KMS-11 (cell line): ENCODE data around the gene FBXO10.

ENCODE experiments used
- H2AFZ ChIP-seq: fragments of 200-600 bp; sonication (generic); 2 replicates; pipeline ENCODE4 v1.6.1; 2016; ENCODE audit warnings: antibody characterized with exemption, mixed run types, low read depth
- H3K27ac ChIP-seq: fragments of 200-600 bp; sonication (generic); 2 replicates; pipeline ENCODE4 v1.6.1; 2016; ENCODE audit warnings: mild to moderate bottlenecking, mixed run types
- H3K27me3 ChIP-seq: fragments of 200-600 bp; sonication (generic); 2 replicates; pipeline ENCODE4 v1.6.1; 2017; ENCODE audit warnings: mild to moderate bottlenecking, low read depth, mixed run types, moderate library complexity; ENCODE audit not compliant: insufficient read depth
- H3K36me3 ChIP-seq: fragments of 200-600 bp; sonication (generic); 2 replicates; pipeline ENCODE4 v1.6.1; 2017; ENCODE audit warnings: mild to moderate bottlenecking, mixed run types; ENCODE audit not compliant: insufficient read depth
- H3K4me1 ChIP-seq: fragments of 200-600 bp; sonication (generic); 2 replicates; pipeline ENCODE4 v1.6.1; 2016; ENCODE audit warnings: mild to moderate bottlenecking, low read depth, mixed run types; ENCODE audit not compliant: poor library complexity, severe bottlenecking
- H3K4me2 ChIP-seq: fragments of 200-600 bp; sonication (generic); 2 replicates; pipeline ENCODE4 v1.7.0; 2016; ENCODE audit warnings: mild to moderate bottlenecking, mixed run types
- H3K4me3 ChIP-seq: fragments of 200-600 bp; sonication (generic); IDR thresholded peaks from 2 replicates; pipeline ENCODE4 v1.6.1; 2017; ENCODE audit warnings: low read depth, low read length, mixed read lengths; ENCODE audit not compliant: insufficient read depth
- H3K79me2 ChIP-seq: fragments of 200-600 bp; sonication (generic); 2 replicates; pipeline ENCODE4 v1.6.1; 2016; ENCODE audit warnings: low read depth, mixed run types; ENCODE audit not compliant: insufficient read depth
- H3K9ac ChIP-seq: fragments of 200-600 bp; sonication (generic); 2 replicates; pipeline ENCODE4 v1.6.1; 2016; ENCODE audit warnings: mild to moderate bottlenecking, mixed run types
- H4K20me1 ChIP-seq: fragments of 200-600 bp; sonication (generic); 2 replicates; pipeline ENCODE4 v1.6.1; 2016; ENCODE audit warnings: mild to moderate bottlenecking, mixed run types; ENCODE audit not compliant: insufficient read depth
- TF ChIP-seq, protein P1 (sequence below): fragments of 200-600 bp; sonication (generic); conservative IDR thresholded peaks from 2 replicates; pipeline ENCODE4 v1.6.1; 2017; ENCODE audit warnings: low read depth, mild to moderate bottlenecking, antibody characterized with exemption, low read length, moderate library complexity, mixed read lengths

FBXO10 gene

DNA sequence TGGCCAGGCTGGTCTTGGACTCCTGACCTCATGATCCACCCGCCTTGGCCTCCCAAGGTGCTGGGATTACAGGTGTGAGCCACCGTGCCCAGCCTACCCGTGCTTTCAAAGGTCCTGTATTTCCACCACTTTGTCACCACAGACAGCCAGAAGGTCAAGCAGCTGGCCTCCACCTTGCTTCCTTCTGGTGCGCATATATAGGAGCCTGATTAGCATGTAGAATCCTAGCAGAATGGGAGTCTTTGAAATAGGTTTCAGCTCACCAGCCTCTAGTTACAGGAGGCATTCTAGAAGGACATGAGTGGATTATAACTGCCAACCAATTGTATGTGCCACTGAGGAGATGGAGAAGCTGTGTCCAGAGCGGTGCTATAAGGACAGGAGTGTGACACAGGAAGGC, 71.6 kb downstream of the FBXO10 start:
- no peaks in the 10 kb centered on the region for H4K20me1 ChIP-seq

DNA sequence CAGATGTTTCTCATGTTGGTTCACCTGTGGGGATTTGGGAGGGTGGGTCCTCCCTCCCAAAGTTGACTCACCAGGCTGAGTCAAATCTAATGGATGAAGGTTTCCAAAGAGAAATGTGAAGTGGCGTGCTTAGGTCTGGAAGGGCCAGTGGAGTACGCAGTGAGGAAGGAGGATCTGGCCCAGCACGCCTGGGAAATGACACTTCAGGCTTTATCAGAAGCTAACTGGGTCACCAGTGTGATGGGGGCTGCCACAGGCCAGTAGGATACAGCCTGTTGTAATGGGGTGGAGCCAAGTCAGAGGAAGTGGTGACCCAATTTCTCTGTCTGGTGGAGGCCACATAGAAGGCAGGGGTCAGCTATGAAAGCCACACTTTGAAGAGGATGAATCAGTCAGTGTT, 72.4 kb downstream of the FBXO10 start:
- H3K27me3 ChIP-seq, result no peaks in the 10 kb centered on the region
- H3K36me3 ChIP-seq, result peaks cover 12% of the 10 kb centered on the region; the same call in 1 of the 2 replicates
- no peaks in the 10 kb centered on the region for H3K4me1 ChIP-seq
- H3K27ac ChIP-seq, result no peak overlapping the region
- TF ChIP-seq, protein P1, sequence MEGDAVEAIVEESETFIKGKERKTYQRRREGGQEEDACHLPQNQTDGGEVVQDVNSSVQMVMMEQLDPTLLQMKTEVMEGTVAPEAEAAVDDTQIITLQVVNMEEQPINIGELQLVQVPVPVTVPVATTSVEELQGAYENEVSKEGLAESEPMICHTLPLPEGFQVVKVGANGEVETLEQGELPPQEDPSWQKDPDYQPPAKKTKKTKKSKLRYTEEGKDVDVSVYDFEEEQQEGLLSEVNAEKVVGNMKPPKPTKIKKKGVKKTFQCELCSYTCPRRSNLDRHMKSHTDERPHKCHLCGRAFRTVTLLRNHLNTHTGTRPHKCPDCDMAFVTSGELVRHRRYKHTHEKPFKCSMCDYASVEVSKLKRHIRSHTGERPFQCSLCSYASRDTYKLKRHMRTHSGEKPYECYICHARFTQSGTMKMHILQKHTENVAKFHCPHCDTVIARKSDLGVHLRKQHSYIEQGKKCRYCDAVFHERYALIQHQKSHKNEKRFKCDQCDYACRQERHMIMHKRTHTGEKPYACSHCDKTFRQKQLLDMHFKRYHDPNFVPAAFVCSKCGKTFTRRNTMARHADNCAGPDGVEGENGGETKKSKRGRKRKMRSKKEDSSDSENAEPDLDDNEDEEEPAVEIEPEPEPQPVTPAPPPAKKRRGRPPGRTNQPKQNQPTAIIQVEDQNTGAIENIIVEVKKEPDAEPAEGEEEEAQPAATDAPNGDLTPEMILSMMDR, result no peak
- no peaks in the 10 kb centered on the region for H3K79me2 ChIP-seq
- no peak overlapping the region for H3K4me3 ChIP-seq
- no peak overlapping the region for H2AFZ ChIP-seq
- no peaks in the 10 kb centered on the region for H4K20me1 ChIP-seq
- H3K4me2 ChIP-seq, result no peak overlapping the region
- no peak overlapping the region for H3K9ac ChIP-seq

More for the DNA sequence above, 71.6 kb downstream of the FBXO10 start:
- H3K79me2 ChIP-seq, result no peaks in the 10 kb centered on the region
- H3K4me2 ChIP-seq, result no peak overlapping the region
- TF ChIP-seq, protein P1, result no peak
- no peak overlapping the region for H3K4me3 ChIP-seq
- no peaks in the 10 kb centered on the region for H3K27me3 ChIP-seq
- no peak overlapping the region for H3K27ac ChIP-seq
- peaks cover 12% of the 10 kb centered on the region; the same call in 1 of the 2 replicates for H3K36me3 ChIP-seq
- no peak overlapping the region for H2AFZ ChIP-seq
- no peak overlapping the region for H3K9ac ChIP-seq
- no peaks in the 10 kb centered on the region for H3K4me1 ChIP-seq

DNA sequence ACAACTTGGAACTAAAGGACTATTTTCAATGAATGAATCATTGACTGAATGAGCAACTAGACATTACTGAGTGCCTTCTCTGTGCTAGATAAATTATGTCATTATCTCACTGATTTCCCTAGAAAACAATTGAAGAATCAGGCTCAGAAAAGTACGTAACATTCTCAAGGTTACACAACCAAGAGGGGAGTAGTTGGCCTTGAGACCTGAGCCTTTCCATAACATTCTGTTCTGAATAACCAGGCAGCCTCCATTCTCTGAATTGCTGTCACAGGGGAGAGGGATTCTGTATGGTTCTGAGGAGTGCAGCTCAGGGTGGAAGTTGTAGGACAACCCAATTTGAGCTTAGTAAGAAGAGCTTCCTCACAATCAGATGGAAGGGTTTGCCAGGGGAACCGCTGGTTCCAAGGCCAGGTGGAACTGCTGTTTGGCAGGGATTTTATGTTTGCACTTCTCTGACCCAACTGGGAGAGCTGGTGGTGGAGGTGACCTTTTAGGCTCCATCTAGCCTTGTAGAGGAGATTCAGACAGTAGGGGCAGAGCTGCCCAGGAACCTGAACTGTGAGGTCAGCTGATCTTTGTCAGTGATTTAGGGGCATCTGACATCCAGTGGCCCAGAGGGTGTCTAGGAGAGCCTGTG, 74.1 kb downstream of the FBXO10 start:
- H3K4me1 ChIP-seq, result no peaks in the 10 kb centered on the region
- no peak overlapping the region for H2AFZ ChIP-seq
- no peak overlapping the region for H3K4me2 ChIP-seq
- no peak overlapping the region for H3K4me3 ChIP-seq
- TF ChIP-seq, protein P1, result no peak
- no peak overlapping the region for H3K27ac ChIP-seq
- no peaks in the 10 kb centered on the region for H3K79me2 ChIP-seq
- H3K9ac ChIP-seq, result no peak overlapping the region
- H3K36me3 ChIP-seq, result peaks cover 12% of the 10 kb centered on the region; the same call in 1 of the 2 replicates
- no peaks in the 10 kb centered on the region for H3K27me3 ChIP-seq
- no peaks in the 10 kb centered on the region for H4K20me1 ChIP-seq

DNA sequence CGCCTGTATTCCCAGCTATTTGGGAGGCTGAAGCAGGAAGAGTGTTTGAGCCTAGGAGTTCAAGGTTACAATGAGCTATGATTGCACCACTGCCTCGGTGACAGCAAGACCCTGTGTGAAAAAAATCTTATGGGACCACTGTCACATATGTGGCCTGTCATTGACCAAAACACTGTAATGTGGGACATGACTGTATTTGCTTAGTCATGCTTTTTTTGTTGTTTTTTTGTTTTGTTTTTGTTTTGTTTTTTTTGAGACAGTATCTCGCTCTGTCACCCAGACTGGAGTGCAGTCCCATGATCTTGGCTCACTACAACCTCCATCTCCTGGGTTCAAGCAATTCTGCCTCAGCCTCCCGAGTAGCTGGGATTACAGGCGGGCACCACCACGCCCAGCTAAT, 76.9 kb downstream of the FBXO10 start:
- Histone ChIP-seq H3K79me2 (no peaks in the 10 kb centered on the region), H3K36me3 (peaks cover 12% of the 10 kb centered on the region; the same call in 1 of the 2 replicates), H2AFZ (no peak overlapping the region), H3K4me2 (no peak overlapping the region), H3K4me3 (no peak overlapping the region), H3K9ac (no peak overlapping the region), H4K20me1 (no peaks in the 10 kb centered on the region), H3K27me3 (no peaks in the 10 kb centered on the region), H3K27ac (no peak overlapping the region), H3K4me1 (no peaks in the 10 kb centered on the region)
- TF ChIP-seq, protein P1, result no peak
